PFSK-1 (cell line): ENCODE measurements around the gene RAMACL.

Source experiments
- POLR2AphosphoS5 ChIP-seq: IDR thresholded peaks from 2 replicates; pipeline ENCODE4 v1.6.1; 2012; ENCODE audit warnings: low read depth, mild to moderate bottlenecking, control low read depth, low read length, moderate library complexity
- REST ChIP-seq, 2 experiments: IDR thresholded peaks; 2 replicates each; pipeline versions ENCODE4 v1.6.1 to v1.8.0; 2011 to 2012; ENCODE audit warnings: low read depth in 2 of 2, low read length in 2 of 2, control low read depth in 1 of 2, inconsistent platforms in 1 of 2, mild to moderate bottlenecking in 1 of 2, moderate library complexity in 1 of 2; ENCODE audit not compliant: insufficient read depth in 1 of 2
- SIN3A ChIP-seq: IDR thresholded peaks from 2 replicates; pipeline ENCODE4 v1.6.1; 2012; ENCODE audit warnings: mild to moderate bottlenecking, low read length, moderate library complexity, borderline replicate concordance; ENCODE audit not compliant: insufficient read depth
- TAF1 ChIP-seq: IDR thresholded peaks from 2 replicates; pipeline ENCODE4 v1.6.1; 2012; ENCODE audit warnings: low read length, control low read depth, borderline replicate concordance; ENCODE audit not compliant: insufficient read depth

- no peak for TF ChIP-seq REST (IDR thresholded peaks at IDR 0.05; ENCODE audit: insufficient read depth in 1 of 2, low read depth in 2 of 2, low read length in 2 of 2)
- TF ChIP-seq POLR2AphosphoS5 = no peak
- no peak for TF ChIP-seq SIN3A
- no peak for TF ChIP-seq TAF1
Measured at GRCh38 chr6:166534658-166535406, 51.6 kb downstream of the RAMACL start.
